ENCODE measurements around the gene PEG3. TPM values are rescaled to one million over a fixed set of nuclear protein-coding genes. Genes with fewer than 3 reads are reported as not detected.

PEG3 gene
- total and polyA plus RNA-seq, 2 of the 13 experiments (the other 11 are each of a cell fraction or from before 2014, with no cell fraction given), result 217 to 394 TPM

- TF ChIP-seq ZNF292 (CRISPR knock-in tag; IDR thresholded peaks at IDR 0.05; ENCODE audit: borderline replicate concordance, low read depth) (peak; percentile 69; the same call in 1 of the 2 replicates), ZNF12 (CRISPR knock-in tag; IDR thresholded peaks at IDR 0.05) (peak; percentile 71; the same call in 1 of the 2 replicates), CENPX (CRISPR knock-in tag; IDR thresholded peaks at IDR 0.05) (no peak), CEBPG (CRISPR knock-in tag; IDR thresholded peaks at IDR 0.05) (peak; percentile 41; the same call in 1 of the 2 replicates), SPEN (CRISPR knock-in tag; IDR thresholded peaks at IDR 0.05; ENCODE audit: low read depth) (peak; percentile 72)
These were observed 40.2 kb upstream of the PEG3 start (continued) for GRCh38 chr19:56880592-56881190.

- ATAC-seq, result no peak
- H2AFZ ChIP-seq (ENCODE audit: low read length), result no peak overlapping the region
- H4K20me1 ChIP-seq (ENCODE audit: insufficient read depth, low read length), result no peaks in the 10 kb centered on the region
- no peak overlapping the region for H3K9ac ChIP-seq (ENCODE audit: insufficient read depth, low read depth, low read length)
- TF ChIP-seq, protein P1, sequence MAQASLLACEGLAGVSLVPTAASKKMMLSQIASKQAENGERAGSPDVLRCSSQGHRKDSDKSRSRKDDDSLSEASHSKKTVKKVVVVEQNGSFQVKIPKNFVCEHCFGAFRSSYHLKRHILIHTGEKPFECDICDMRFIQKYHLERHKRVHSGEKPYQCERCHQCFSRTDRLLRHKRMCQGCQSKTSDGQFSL (CRISPR knock-in tag; IDR thresholded peaks at IDR 0.05), result no peak
- peak; percentile 91 for TF ChIP-seq ZBTB38 (CRISPR knock-in tag; IDR thresholded peaks at IDR 0.05)
- H3K27me3 ChIP-seq (ENCODE audit: control insufficient read depth in 1 of 2, insufficient read depth in 2 of 2, low read length in 2 of 2), result no peaks in the 10 kb centered on the region
- no peak for DNase-seq (ENCODE audit: low spot score)
- intact Hi-C loops (cut with micrococcal nuclease; ENCODE audit: unreplicated experiment), result no loop called here
- H3K9me3 ChIP-seq (ENCODE audit: low read length), result peaks cover 23% of the 10 kb centered on the region
- no peak for FAIRE-seq
- H3K4me1 ChIP-seq (ENCODE audit: insufficient read depth, low read length), result peaks cover 70% of the 10 kb centered on the region
- H3K79me2 ChIP-seq (ENCODE audit: insufficient read depth, low read length), result peaks cover 14% of the 10 kb centered on the region
- H3K36me3 ChIP-seq (replicated peaks in 1 of 2; ENCODE audit: control insufficient read depth in 1 of 2, insufficient read depth in 2 of 2, low read length in 2 of 2), result no peaks in the 10 kb centered on the region
- H3K4me2 ChIP-seq (ENCODE audit: low read depth, low read length), result no peak overlapping the region
- no TSS peak for BruUV-seq (replicated peaks)
- ChIA-PET POLR2A (no interaction called here), CTCF (ENCODE audit: low intra/inter-chr PET ratio, low total read pairs) (no interaction called here)
- 94% methylated on average over 19 of the region's 19 CpGs for WGBS (ENCODE audit: low lambda C conversion rate)
- no peak overlapping the region for H3K27ac ChIP-seq (ENCODE audit: extremely low read length, insufficient read depth, low read length)
- in situ Hi-C loops (cut with HindIII; ENCODE audit: extremely low pct_ligation_motif_present, low pct_unique_long_range_greater_than_20kb), result no loop called here
- no peak overlapping the region for H3K4me3 ChIP-seq (replicated peaks in 1 of 3; ENCODE audit: insufficient read depth in 1 of 3, low read depth in 2 of 3, low read length in 3 of 3)
These were observed 36.7 kb upstream of the PEG3 start for GRCh38 chr19:56877069-56877715.

Data from HepG2 (cell line).